ENCODE measurements around the gene INPP5A.

The INPP5A gene

GRCh38 chr10:132589015-132589414 is 51.4 kb downstream of the INPP5A start:
- H3K27ac ChIP-seq = no peak overlapping the region
- TF ChIP-seq CTCF (IDR thresholded peaks at IDR 0.05; ENCODE audit: low read depth, low read length) = no peak
- no peaks in the 10 kb centered on the region for H3K9me3 ChIP-seq (ENCODE audit: severe bottlenecking)
- H3K36me3 ChIP-seq = no peaks in the 10 kb centered on the region
- no peaks in the 10 kb centered on the region for H3K27me3 ChIP-seq (ENCODE audit: insufficient read depth, low read depth, severe bottlenecking)
- H3K4me3 ChIP-seq (ENCODE audit: low read depth, low read length) = no peak overlapping the region
- no peak for DNase-seq

GRCh38 chr10:132589681-132590080 is 52.1 kb downstream of the INPP5A start:
- Histone ChIP-seq H3K27me3 (ENCODE audit: insufficient read depth, low read depth, severe bottlenecking) (no peaks in the 10 kb centered on the region), H3K4me3 (ENCODE audit: low read depth, low read length) (no peak overlapping the region), H3K27ac (no peak overlapping the region), H3K36me3 (no peaks in the 10 kb centered on the region), H3K9me3 (ENCODE audit: severe bottlenecking) (no peaks in the 10 kb centered on the region)
- no peak for TF ChIP-seq CTCF (IDR thresholded peaks at IDR 0.05; ENCODE audit: low read depth, low read length)
- DNase-seq = no peak

GRCh38 chr10:132590094-132590751 is 52.6 kb downstream of the INPP5A start:
- Histone ChIP-seq H3K4me3 (ENCODE audit: low read depth, low read length) (no peak overlapping the region), H3K9me3 (ENCODE audit: severe bottlenecking) (no peaks in the 10 kb centered on the region), H3K27me3 (ENCODE audit: insufficient read depth, low read depth, severe bottlenecking) (no peaks in the 10 kb centered on the region), H3K36me3 (no peaks in the 10 kb centered on the region), H3K27ac (no peak overlapping the region)
- TF ChIP-seq CTCF (IDR thresholded peaks at IDR 0.05; ENCODE audit: low read depth, low read length) = no peak
- DNase-seq = no peak

GRCh38 chr10:132590752-132591121 is 53.1 kb downstream of the INPP5A start:
- no peak overlapping the region for H3K4me3 ChIP-seq (ENCODE audit: low read depth, low read length)
- no peak for DNase-seq
- H3K27me3 ChIP-seq (ENCODE audit: insufficient read depth, low read depth, severe bottlenecking) = no peaks in the 10 kb centered on the region
- no peaks in the 10 kb centered on the region for H3K9me3 ChIP-seq (ENCODE audit: severe bottlenecking)
- H3K36me3 ChIP-seq = no peaks in the 10 kb centered on the region
- no peak for TF ChIP-seq CTCF (IDR thresholded peaks at IDR 0.05; ENCODE audit: low read depth, low read length)
- no peak overlapping the region for H3K27ac ChIP-seq

GRCh38 chr10:132591166-132591971 is 53.8 kb downstream of the INPP5A start:
- peak; percentile 53; the same call in 1 of the 2 replicates for TF ChIP-seq CTCF (IDR thresholded peaks at IDR 0.05; ENCODE audit: low read depth, low read length)
- peak; percentile 34 for DNase-seq
- Histone ChIP-seq H3K27ac (no peak overlapping the region), H3K27me3 (ENCODE audit: insufficient read depth, low read depth, severe bottlenecking) (no peaks in the 10 kb centered on the region), H3K9me3 (ENCODE audit: severe bottlenecking) (no peaks in the 10 kb centered on the region), H3K4me3 (ENCODE audit: low read depth, low read length) (no peak overlapping the region), H3K36me3 (no peaks in the 10 kb centered on the region)

Data from WERI-Rb-1 (cell line).